Hepatic stellate cell (primary cell): ENCODE measurements around the gene TOB1.
A peak's percentile ranks its signal among the peaks of the same experiment; 100 is the strongest.

Experiments
- DNase-seq: peaks from one replicate; pipeline ENCODE4 v3.0.0; 2011; ENCODE audit warnings: low spot score

TOB1 gene

DNA sequence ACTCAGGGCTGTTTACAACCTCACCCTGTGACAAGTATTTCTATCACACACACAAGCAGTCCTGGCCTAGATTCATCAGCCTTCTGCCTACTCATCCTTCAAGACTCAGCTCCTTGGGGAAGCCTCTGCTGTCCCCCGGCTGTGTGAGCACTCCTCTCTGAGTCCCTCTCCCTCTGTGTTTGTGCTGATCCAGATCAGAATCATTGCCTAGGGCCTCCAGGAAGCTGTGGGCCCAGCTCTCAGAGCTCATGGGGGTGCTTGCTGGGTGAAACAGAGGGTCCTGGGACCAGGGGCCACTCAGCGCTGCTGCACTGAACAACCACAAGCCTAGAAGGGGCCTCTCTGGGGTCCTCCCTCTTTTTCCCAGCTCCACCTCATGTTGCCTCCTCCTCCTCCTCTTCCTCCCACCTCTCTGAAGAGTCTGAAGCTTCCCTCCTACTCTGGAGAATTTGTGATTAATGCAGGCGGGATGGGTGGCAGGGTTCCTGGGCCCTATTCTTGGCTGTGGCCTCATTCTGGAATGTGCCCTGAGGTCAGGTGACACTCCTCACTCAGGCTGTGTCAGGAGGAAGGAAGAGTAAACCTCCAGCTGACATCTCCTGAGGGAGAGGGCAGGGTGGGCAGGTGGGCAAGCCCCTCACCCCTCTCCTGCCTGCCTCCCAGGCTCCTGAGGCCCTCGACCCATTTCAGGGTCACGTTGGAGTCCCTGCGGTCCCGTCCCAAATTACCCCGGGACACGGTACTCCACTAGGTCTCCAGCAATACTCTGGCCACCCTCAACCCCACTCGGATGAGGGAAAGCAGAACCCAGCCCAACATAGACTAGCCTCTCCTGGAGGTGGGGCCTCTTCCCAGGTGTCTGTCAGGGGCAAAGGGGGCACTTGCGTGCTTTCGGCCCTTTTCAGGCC lies 20.7 kb downstream of the TOB1 start:
- peak; percentile 57 for DNase-seq

DNA sequence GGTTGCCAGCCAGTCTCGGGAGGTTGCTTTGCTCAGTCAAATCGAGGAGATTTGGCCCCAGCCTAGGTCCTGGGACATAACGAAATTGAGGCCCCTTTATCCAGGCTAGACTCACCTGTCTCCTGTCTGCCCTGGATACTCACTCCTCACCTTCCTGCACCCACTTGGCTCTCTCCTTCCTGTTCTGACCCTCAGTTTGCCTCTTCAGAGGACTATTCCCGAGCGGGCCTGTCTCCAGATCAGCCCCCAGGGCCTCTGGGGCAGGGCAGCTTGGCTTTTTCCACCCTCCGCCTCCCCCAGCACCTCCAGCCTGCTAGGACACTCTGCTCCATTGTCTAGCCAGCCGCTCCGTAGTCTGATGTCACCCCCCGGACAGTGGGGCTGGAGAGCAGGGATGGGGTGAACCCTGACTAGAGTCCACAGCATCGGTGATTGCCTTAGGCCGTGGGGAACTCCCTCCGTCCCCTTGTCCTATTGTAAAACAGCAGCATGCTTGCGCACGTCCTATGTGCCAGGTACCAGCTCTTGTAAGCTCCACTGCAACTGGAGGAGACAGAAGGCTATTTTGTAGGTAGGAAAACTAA lies 21.9 kb downstream of the TOB1 start:
- no peak for DNase-seq

DNA sequence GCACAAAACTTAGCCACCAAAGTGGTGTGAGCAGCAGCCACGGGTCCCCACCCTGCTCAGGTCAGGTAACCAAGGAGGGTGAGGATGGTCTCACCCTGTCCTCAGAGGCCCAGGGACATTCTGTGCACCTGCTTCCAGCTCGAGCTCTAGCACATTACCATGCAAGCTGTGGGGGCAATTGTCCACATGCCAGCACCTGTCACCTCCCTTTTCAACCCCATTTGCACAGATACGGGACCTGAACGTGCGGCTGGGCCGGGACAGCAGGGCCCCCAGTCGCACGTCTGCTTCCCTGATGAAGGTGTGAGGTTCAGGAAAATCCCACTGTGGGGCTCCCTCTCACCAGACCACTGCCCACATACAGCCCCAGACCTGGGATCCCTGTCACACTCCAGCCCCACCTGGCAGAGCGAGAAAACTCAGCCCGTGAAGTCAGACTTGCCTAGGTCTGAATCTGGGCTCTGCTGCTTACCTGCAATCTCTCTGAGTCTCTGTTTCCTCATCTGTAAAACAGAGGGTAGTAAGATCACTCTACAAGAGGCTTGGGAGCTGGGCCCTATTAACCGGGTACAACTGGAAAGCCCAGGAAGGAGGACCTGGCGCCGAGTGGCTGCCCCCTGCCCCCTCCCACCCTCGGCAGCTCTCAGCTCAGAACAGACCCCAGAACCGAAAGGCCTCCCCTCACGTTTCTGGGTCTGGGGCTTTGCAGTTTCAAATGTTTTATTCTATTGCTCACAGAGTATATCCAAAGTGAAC lies 22.8 kb downstream of the TOB1 start:
- no peak for DNase-seq

DNA sequence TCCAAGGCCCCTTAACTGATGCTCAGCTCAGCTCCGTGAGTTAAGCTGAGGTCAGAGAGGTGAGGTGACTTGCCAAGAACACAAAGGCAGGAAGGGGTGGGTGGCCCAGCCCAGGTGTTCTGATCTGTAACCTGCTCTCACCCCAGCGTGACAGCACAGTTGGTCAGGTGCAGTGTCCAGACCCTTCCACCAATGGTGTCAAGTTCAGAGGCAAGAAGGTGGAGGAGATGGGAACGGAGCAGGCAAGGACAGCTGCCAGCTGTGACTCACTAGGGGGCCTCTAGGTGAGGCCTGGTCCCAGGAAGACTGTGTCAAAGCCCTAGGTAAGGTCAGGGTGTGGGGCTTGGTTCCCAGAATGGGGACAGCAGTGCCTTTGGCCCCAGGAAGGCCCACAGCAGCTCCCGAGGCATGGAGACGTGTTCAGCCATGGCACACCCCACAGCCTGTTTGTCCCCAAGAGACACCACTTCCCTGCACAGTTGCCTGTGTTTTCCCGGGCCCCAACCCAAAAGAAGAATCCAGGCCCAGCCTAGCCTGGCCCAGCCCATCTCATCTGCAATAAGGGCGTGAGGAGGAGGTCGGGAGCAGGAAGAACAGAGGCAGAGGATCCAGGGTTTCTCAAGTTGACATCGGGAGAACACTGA lies 23.5 kb downstream of the TOB1 start:
- no peak for DNase-seq

DNA sequence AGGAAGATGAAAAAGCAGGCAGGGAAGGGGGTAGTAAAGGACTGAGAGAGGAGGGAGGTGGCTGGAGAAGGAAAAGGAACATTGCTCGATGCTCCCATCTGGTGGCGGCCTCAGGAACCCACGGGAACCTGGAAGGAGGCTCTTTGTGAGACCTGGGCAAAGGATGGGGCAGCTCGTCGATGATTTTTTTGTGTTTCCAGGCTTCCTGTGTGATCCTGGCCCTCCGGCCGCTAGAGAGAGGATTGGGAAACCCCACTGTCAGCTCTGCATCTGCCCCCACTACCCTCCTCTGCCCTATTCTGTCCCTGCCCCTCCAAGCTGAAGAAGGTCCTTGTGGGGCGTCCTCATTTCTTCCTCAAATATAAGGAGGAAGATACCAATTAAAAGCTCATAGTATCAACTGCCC lies 24.2 kb downstream of the TOB1 start:
- peak; percentile 88 for DNase-seq

DNA sequence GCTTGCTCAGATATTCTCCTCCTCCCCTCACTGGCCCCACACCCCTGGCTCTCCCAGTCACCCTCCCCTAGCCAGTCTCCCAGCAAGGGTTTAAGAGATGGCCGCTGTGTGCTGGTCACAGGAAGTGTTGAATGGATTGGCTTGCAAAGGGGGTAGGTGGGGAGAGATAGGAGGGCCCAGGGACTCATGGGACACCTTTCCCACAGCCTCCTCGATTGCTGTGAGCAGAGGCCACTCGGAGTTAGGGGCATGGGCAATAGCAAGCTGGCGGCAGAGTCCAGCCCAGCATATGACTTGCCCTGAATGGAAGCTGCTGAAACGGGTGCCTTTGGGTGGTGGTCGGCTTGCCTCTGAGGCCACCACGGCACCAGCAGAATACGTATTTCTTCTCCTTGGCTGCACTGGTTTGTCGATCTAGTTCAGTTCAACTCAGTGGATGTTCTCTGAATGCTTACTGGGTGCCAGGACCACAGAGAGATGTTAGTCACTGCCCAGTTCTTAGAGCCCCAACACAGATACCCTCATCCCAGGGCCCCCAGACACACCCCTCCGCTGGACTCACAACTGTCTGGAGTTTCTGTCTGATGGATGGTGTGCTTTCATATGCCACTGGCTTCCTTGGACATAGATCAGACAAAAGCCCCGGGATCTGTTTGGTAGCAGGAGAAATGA lies 24.7 kb downstream of the TOB1 start:
- no peak for DNase-seq

DNA sequence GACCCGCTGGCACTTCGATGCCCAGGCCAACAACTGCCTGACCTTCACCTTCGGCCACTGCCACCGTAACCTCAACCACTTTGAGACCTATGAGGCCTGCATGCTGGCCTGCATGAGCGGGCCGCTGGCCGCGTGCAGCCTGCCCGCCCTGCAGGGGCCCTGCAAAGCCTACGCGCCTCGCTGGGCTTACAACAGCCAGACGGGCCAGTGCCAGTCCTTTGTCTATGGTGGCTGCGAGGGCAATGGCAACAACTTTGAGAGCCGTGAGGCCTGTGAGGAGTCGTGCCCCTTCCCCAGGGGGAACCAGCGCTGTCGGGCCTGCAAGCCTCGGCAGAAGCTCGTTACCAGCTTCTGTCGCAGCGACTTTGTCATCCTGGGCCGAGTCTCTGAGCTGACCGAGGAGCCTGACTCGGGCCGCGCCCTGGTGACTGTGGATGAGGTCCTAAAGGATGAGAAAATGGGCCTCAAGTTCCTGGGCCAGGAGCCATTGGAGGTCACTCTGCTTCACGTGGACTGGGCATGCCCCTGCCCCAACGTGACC lies 25.8 kb downstream of the TOB1 start:
- DNase-seq = no peak

DNA sequence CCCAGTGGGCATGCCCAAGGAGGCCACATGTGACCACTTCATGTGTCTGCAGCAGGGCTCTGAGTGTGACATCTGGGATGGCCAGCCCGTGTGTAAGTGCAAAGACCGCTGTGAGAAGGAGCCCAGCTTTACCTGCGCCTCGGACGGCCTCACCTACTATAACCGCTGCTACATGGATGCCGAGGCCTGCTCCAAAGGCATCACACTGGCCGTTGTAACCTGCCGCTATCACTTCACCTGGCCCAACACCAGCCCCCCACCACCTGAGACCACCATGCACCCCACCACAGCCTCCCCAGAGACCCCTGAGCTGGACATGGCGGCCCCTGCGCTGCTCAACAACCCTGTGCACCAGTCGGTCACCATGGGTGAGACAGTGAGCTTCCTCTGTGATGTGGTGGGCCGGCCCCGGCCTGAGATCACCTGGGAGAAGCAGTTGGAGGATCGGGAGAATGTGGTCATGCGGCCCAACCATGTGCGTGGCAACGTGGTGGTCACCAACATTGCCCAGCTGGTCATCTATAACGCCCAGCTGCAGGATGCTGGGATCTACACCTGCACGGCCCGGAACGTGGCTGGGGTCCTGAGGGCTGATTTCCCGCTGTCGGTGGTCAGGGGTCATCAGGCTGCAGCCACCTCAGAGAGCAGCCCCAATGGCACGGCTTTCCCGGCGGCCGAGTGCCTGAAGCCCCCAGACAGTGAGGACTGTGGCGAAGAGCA lies 26.4 kb downstream of the TOB1 start:
- no peak for DNase-seq

DNA sequence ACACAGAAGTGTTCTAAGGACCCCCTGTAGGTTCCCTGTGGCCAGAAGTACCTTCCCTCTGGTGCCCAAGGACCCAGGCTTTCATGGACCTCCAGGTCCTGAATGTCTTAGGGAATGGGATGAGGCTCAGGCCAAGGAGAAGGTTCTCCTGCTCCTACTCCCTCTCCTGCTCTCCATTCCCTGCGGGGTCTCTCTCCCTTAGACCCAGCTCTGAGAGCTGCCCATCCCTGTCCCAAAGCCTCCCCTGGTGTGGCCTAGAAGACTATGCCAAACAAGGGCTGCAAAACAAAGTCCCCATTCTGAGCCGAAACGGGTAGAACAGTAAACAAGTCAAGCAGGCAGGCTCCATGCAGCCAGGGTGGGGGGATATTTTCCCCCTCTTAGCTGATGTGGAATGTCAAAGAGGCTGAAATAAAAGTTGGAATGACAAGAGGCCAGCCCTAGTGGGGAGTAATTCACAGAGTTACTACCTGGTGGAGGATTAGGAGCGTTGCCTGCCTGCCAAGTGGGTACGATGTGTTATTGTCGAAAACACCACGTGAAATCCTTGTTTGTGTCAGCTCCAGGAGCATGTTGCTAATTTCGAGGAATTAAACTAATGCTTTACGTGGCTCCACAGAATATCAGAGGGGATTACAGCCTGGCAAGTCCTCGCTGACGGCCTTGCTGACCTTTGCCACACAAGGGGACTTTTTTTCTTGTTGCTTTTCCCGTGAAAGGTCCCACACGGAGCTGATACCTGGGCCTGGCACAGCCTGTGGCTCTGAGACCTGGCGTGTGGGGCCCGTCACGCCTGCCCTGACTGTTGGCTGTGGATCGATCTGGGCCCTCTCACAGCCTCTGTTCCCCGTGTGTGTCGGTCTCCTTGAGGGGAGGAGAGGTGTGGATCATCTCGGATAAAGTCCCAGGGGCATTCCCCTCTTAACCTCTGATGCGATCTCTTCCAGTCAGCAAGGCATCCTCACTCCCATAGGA lies 27.9 kb downstream of the TOB1 start:
- DNase-seq = no peak

DNA sequence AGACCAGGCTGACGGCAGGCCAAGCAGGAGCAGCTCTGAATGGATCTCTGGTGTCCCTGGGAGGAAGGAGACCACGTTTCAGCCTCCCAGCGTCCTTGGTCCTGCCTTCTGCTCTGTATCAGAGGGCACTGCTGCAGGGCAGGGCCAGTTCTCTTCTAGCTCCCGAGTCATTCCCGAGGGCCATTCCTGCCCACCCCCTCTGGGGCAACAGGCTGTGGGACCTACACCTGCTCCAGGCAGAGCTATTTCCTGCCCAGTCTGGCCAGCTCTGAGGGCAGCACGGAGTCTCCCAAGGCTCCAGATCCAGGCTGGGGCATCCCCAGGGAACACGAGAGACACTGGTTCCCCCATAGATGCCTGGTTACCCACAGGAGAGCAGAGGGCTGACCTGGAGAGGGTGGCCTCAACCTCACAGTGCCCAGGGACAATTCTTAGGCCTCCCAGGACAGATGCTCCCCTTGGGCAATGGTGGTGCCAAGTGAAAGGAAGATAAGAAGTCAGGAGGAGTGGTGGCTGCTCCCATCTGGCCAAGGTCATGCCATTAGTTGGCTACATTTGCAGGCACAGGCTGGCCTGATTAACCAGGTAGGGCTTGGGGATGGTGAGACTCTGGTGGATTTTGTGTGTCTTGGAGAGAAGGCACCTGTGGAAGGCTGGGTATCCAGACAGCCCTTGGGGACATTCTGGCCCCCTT lies 28.7 kb downstream of the TOB1 start:
- no peak for DNase-seq

DNA sequence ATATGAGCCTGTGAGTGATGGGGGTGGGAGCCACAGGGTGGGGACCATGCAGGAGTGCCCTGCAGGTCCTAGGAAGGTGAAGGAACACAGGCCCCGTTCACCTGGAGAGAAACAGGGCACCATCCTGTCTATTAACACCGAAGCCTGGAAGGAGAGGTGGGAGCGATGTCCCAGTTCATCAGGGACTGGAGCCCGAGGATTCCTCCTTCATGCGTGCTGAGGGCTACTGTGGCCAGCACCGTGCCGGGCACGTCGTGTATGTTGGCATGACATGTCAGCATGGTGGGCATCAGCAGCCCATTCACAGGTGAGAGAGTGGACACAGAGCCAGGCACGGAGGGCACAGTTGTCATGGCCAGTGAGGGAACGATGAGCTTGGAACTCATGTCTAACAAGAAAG lies 29.3 kb downstream of the TOB1 start:
- DNase-seq = no peak

DNA sequence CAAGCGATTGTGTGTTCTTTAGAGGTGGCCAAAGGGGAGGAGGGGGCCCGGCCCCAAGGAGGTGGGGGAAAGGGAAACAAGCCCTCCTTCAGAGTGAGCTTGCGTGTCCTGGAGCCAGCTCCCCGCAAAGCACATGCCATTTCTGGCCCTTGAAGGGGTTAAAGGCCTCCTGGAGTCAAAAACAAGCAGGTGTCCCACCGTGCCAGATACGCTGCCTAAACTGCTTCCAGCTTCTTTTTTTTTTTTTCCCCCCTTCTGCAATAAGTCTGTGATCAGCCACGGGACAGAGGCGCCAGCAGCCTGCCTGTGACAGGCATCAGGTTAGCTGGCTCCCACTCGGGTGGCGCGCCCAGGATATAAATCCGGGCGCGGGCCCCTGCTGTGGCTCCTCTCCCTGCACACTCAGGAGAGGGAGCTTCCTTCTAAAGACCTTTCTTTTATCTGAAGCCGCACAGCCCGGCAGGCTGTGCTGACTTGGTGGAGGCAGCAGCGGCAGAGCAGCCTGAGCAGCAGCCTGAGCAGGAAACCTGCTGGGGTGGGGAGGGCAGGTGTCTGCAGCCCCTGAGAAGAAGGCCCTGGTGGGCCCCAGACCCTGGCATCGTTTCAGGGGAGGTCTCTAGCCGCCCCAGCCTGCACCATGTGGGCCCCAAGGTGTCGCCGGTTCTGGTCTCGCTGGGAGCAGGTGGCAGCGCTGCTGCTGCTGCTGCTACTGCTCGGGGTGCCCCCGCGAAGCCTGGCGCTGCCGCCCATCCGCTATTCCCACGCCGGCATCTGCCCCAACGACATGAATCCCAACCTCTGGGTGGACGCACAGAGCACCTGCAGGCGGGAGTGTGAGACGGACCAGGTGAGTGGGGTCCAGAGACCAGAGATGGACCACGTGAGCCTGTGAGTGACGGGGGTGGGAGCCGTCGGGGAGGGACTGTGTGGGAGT lies 30.6 kb downstream of the TOB1 start, which contains the start of gene WFIKKN2:
WFIKKN2 (plus strand) TSS at position 286 of the 934 bp plus-strand sequence; CDS start at position 638, 352 bp downstream.
- no peak for DNase-seq

DNA sequence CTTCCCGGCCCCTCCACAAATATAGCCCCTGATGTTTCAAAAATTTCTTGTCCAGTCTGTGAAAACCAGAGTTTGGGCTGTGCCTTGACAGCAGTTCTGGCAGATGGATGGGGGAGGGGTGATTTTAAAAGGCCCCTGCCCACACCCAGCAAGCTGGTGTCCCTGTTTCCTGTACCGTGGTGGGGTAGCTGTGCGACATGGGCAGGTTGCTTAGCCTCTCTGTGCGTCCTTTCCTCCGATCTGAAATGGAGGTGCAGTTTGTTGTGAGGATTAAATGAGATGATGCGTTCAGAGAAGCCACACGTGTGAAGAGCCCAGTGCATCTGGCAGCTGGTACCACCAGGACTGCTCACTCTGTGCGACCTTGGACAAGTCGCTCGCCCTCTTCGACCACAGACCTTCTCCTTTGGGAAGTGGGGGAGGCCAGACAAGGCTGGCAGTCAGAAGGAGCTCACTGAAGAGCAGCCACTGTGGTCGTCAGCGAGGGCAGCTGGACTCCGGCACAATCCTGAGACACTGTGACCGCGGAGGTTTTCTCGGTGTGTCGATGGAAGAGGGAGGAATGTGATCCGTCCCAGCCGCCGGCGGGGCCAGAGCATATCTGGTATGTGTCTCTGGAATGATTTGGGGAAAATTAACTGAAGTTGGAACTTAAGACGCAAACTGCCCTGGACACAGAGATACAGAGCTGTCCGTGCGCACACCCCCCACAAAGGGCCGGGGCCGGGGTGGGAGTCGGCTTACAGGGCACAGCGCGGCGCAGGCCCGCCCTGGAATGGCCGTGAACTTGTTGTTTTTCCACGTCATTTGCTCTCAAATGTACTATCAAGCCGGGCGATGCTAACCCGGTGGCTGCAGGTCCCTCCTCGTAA lies 31.5 kb downstream of the TOB1 start:
- peak; percentile 84 for DNase-seq

DNA sequence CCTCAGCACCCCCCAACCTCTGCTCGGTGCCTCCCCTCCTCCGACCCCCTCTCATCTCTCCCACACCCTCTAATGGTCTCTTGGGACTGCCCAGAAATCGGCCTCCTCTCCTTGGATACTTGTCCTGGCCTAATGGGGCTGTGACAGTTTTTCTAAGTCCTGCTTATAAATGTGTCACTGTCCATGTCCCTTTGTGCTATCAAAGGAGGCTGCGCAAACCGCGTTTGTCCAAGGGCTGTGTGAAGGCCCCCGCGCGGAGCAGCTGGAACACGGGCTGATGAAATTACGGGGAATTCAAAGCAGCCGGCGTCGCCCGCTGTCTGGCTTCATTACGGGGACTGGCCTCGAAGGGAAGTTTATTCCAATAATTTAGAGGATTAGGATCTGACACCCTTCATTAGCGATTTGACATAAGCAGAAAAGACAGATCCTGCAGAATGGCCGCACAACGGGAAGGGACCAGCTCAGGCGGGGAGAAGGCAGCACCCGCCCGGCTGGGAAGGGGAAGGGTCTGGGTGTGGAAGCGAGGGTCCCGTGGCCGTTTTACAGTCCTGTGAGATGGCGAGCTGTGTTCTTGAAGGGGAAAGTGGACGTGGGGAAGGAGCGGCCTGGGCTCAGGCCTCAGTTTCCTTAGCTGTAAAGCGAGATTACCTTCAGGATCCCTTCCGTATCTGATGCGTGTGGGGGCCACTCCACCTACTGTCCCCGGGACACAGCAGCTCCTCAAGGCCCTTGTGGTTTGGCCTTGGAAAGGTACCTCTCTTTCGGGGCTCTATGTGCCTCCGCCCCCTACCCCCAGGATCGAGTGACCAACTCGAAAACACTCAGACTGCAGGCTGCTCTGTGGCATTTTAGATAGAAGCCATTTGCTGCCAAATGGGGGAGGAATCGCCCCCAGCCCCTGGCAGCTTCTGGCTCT lies 32.4 kb downstream of the TOB1 start:
- no peak for DNase-seq

DNA sequence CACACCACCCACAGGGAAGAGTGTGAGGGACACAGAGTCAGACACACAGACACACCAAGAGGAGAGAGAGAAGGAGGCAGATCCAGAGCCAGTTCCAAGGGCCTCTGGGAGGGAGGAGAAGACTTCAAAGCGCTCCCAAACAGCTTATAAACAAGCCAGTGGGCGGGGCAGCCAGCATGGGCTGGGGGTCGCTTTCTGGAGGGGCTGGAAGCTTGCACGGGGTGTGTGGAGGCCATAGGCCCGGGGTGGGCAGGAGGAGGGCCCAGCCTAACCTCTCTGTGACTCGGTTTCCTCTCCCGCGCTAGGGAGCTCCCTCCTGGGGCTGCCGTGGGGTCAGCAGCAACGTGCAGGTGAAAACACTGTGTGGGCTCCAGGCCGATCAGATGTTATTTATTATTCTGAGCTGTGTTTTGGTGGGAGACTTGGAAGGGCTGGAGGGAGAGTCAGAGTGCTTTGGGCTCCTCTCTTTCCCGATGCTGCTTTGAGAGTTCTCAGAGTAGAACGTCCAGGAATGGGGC lies 33.2 kb downstream of the TOB1 start:
- no peak for DNase-seq
